ENCODE data around the gene TMEM145. TPM values are rescaled to one million over a fixed set of nuclear protein-coding genes. Genes with fewer than 3 reads are reported as not detected.
A peak's percentile ranks its signal among the peaks of the same experiment; 100 is the strongest.

TMEM145 gene
- polyA plus RNA-seq (2012; ENCODE audit: insufficient read length, low read depth) = 22.1 TPM

DNA sequence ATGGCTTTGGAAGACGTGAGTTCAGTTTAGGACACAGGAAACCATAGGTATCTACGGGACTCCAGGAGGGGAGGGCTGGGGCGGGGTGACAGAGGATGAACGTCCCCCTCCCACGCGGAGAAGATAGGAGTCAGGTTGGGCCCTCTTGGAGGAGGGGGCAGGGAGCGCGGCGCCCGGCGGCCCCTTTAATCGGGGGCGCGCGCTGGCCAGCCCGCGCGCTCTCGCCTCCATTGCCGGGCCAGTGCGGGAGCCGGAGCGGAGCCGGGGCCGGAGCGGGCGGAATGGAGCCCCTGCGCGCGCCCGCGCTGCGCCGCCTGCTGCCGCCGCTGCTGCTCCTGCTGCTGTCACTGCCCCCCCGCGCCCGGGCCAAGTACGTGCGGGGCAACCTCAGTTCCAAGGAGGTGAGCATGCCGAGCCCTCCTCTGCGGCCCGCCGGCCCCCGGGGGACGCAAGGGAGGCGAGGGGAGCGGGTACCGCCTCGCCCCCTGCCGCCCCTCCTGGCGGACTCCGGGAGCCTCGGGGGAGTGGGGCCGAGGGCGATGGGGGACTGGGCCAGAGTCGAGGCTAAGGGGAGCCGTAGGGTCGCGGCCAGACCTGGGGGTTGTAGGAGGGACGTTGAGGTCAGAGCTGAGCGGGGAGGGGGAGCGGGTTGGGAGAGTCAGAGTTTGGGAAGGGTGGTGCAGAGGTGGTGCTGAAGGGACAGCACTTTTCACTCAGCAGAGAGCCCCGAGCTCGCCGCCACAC lies at the start of gene TMEM145:
TSS of gene TMEM145 (plus strand) at position 214 of the 744 bp plus-strand sequence. CDS start at position 282, 68 bp downstream.
- TF ChIP-seq TAF1 (IDR thresholded peaks at IDR 0.05; ENCODE audit: borderline replicate concordance, insufficient read depth, low read length) (peak; percentile 39; the same call in 1 of the 2 replicates), POLR2AphosphoS5 (IDR thresholded peaks at IDR 0.05; ENCODE audit: low read depth, low read length) (peak; percentile 55; the same call in 1 of the 2 replicates), FOXP2 (optimal IDR thresholded peaks at IDR 0.05; ENCODE audit: borderline replicate concordance, extremely low read depth, extremely low read length, insufficient read depth) (peak; percentile 83), SIN3A (IDR thresholded peaks at IDR 0.05; ENCODE audit: borderline replicate concordance, insufficient read depth, low read length) (0 out of 2 replicates have a peak, but pooled peaks have one; percentile 75)
- TF ChIP-seq, protein P1, sequence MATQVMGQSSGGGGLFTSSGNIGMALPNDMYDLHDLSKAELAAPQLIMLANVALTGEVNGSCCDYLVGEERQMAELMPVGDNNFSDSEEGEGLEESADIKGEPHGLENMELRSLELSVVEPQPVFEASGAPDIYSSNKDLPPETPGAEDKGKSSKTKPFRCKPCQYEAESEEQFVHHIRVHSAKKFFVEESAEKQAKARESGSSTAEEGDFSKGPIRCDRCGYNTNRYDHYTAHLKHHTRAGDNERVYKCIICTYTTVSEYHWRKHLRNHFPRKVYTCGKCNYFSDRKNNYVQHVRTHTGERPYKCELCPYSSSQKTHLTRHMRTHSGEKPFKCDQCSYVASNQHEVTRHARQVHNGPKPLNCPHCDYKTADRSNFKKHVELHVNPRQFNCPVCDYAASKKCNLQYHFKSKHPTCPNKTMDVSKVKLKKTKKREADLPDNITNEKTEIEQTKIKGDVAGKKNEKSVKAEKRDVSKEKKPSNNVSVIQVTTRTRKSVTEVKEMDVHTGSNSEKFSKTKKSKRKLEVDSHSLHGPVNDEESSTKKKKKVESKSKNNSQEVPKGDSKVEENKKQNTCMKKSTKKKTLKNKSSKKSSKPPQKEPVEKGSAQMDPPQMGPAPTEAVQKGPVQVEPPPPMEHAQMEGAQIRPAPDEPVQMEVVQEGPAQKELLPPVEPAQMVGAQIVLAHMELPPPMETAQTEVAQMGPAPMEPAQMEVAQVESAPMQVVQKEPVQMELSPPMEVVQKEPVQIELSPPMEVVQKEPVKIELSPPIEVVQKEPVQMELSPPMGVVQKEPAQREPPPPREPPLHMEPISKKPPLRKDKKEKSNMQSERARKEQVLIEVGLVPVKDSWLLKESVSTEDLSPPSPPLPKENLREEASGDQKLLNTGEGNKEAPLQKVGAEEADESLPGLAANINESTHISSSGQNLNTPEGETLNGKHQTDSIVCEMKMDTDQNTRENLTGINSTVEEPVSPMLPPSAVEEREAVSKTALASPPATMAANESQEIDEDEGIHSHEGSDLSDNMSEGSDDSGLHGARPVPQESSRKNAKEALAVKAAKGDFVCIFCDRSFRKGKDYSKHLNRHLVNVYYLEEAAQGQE (IDR thresholded peaks at IDR 0.05; ENCODE audit: insufficient read depth in 1 of 2, low read depth in 2 of 2, low read length in 2 of 2) = peak; percentile 92 to 94

- TF ChIP-seq FOXP2 (optimal IDR thresholded peaks at IDR 0.05; ENCODE audit: borderline replicate concordance, extremely low read depth, extremely low read length, insufficient read depth) = no peak
- TF ChIP-seq, protein P1 (IDR thresholded peaks at IDR 0.05; ENCODE audit: insufficient read depth in 1 of 2, low read depth in 2 of 2, low read length in 2 of 2) = no peak
- TF ChIP-seq TAF1 (IDR thresholded peaks at IDR 0.05; ENCODE audit: borderline replicate concordance, insufficient read depth, low read length) = no peak
- no peak for TF ChIP-seq POLR2AphosphoS5 (IDR thresholded peaks at IDR 0.05; ENCODE audit: low read depth, low read length)
- no peak for TF ChIP-seq SIN3A (IDR thresholded peaks at IDR 0.05; ENCODE audit: borderline replicate concordance, insufficient read depth, low read length)
These were observed 45.4 kb upstream of the TMEM145 start for GRCh38 chr19:42267644-42268141.

- TF ChIP-seq SIN3A (IDR thresholded peaks at IDR 0.05; ENCODE audit: borderline replicate concordance, insufficient read depth, low read length) = no peak; the same call in 1 of the 2 replicates
- no peak for TF ChIP-seq FOXP2 (optimal IDR thresholded peaks at IDR 0.05; ENCODE audit: borderline replicate concordance, extremely low read depth, extremely low read length, insufficient read depth)
- TF ChIP-seq, protein P1 (IDR thresholded peaks at IDR 0.05; ENCODE audit: insufficient read depth in 1 of 2, low read depth in 2 of 2, low read length in 2 of 2) = peak in 1 of 2 experiments; percentile 64; a peak in 1 of 4 replicates
- peak; percentile 84 for TF ChIP-seq POLR2AphosphoS5 (IDR thresholded peaks at IDR 0.05; ENCODE audit: low read depth, low read length)
- peak; percentile 82; the same call in 1 of the 2 replicates for TF ChIP-seq TAF1 (IDR thresholded peaks at IDR 0.05; ENCODE audit: borderline replicate concordance, insufficient read depth, low read length)
These were observed 44.9 kb upstream of the TMEM145 start for GRCh38 chr19:42268142-42268703.

DNA sequence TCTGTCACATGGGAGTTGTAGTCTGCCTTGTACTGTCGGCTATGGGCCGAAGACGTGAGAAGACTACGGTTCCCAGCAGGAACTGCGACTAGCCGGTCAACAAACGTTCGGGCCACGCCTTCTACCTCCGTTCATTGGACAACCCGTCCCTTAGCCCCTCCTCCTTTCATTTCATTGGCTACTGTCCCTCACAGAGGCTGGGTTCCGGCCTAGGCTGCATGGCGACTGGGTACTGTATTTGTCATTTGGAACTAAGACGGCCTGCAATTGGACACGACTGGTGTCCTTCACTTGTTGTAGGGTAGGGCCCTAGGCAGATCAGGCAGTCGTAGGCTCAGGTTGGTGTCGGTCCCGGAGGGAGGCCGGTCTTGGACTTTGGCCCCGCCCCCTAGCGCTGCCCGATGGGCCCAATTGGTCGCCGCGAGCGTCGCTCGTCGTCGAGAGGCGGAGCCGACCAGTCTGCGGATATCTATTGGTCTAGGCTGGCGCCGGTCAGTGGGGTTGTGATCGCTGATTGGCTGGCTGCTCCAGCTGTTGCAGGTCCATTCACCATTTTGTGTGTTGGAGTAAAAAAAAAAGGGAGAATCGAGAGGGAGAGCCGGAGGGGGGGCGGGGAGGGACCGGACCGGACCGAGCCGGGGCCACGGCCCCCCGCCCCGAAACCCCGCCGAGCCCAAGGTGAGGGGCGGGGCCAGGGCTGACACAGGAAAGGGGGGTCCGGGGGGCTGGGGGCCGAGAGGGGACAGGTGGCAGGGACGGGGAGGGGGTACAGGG lies 44.2 kb upstream of the TMEM145 start, which contains the start of gene CIC:
TSS of gene CIC (plus strand) at position 549 of the 774 bp plus-strand sequence. CDS start 2,532 bp downstream, outside the sequence.
- peak; percentile 78; the same call in 1 of the 2 replicates for TF ChIP-seq SIN3A (IDR thresholded peaks at IDR 0.05; ENCODE audit: borderline replicate concordance, insufficient read depth, low read length)
- no peak for TF ChIP-seq TAF1 (IDR thresholded peaks at IDR 0.05; ENCODE audit: borderline replicate concordance, insufficient read depth, low read length)
